GM23338 (cell line): ENCODE measurements around the gene RAB40C. TPM values are rescaled to one million over a fixed set of nuclear protein-coding genes. Genes with fewer than 3 reads are reported as not detected.

Experiments
- ATAC-seq: fragments of 200-7000 bp; cut with Tn5 transposase; 3 replicates; pipeline ENCODE4 v1.9.1; 2020
- DNase-seq: peaks from one replicate; pipeline ENCODE4 v3.0.0-alpha.2; 2015; ENCODE audit warnings: low spot score
- H2AFZ ChIP-seq: fragments of 200-600 bp; sonication (generic); 2 replicates; pipeline ENCODE4 v1.8.0; 2016; ENCODE audit warnings: antibody characterized with exemption, mild to moderate bottlenecking, moderate library complexity
- H3F3A ChIP-seq: fragments of 200-600 bp; sonication (generic); replicated peaks from 2 replicates; pipeline ENCODE4 v1.8.0; 2017; ENCODE audit warnings: antibody characterized with exemption, mixed run types, low read depth
- H3K27ac ChIP-seq: fragments of 200-600 bp; sonication (generic); 2 replicates; pipeline ENCODE4 v1.6.1; 2016; ENCODE audit warnings: low read depth
- H3K27me3 ChIP-seq: fragments of 200-600 bp; sonication (generic); 2 replicates; pipeline ENCODE4 v1.8.0; 2016; ENCODE audit warnings: mild to moderate bottlenecking, mixed run types, moderate library complexity; ENCODE audit not compliant: insufficient read depth
- H3K36me3 ChIP-seq: fragments of 200-600 bp; sonication (generic); 2 replicates; pipeline ENCODE4 v1.8.0; 2016; ENCODE audit warnings: mild to moderate bottlenecking; ENCODE audit not compliant: insufficient read depth
- H3K4me1 ChIP-seq: fragments of 200-600 bp; sonication (generic); 2 replicates; pipeline ENCODE4 v1.8.0; 2016; ENCODE audit warnings: mild to moderate bottlenecking, moderate library complexity; ENCODE audit not compliant: insufficient read depth
- H3K4me2 ChIP-seq: fragments of 200-600 bp; sonication (generic); 2 replicates; pipeline ENCODE4 v1.7.1; 2017; ENCODE audit warnings: mixed run types
- H3K4me3 ChIP-seq: fragments of 200-600 bp; sonication (generic); 2 replicates; pipeline ENCODE4 v1.6.1; 2016; ENCODE audit warnings: mixed run types
- H3K79me2 ChIP-seq: fragments of 200-600 bp; sonication (generic); replicated peaks from 2 replicates; pipeline ENCODE4 v1.8.0; 2017; ENCODE audit warnings: mild to moderate bottlenecking; ENCODE audit not compliant: insufficient read depth
- H3K9me2 ChIP-seq: fragments of 200-600 bp; sonication (generic); 2 replicates; pipeline ENCODE4 v1.8.0; 2017; ENCODE audit not compliant: insufficient read depth
- H4K20me1 ChIP-seq: fragments of 200-600 bp; sonication (generic); replicated peaks from 2 replicates; pipeline ENCODE4 v1.8.0; 2017; ENCODE audit warnings: mild to moderate bottlenecking; ENCODE audit not compliant: insufficient read depth
- H3K27ac Mint-ChIP-seq: 2 replicates; pipeline ENCODE4 v1.8.0; 2020; ENCODE audit warnings: inconsistent platforms, mild to moderate bottlenecking, moderate library complexity, mixed read lengths
- H3K27me3 Mint-ChIP-seq: 3 replicates; pipeline ENCODE4 v1.8.0; 2022; ENCODE audit warnings: low read depth, mild to moderate bottlenecking, moderate library complexity, mixed read lengths, inconsistent platforms; ENCODE audit not compliant: insufficient read depth, poor library complexity
- H3K36me3 Mint-ChIP-seq: 3 replicates; pipeline ENCODE4 v1.8.0; 2021; ENCODE audit warnings: low read depth, mild to moderate bottlenecking, inconsistent platforms, moderate library complexity, mixed read lengths
- H3K4me1 Mint-ChIP-seq: 3 replicates; pipeline ENCODE4 v1.8.0; 2020; ENCODE audit warnings: mild to moderate bottlenecking, inconsistent platforms, mixed read lengths
- H3K4me3 Mint-ChIP-seq: 3 replicates; pipeline ENCODE4 v1.8.0; 2021; ENCODE audit warnings: moderate library complexity, mild to moderate bottlenecking, inconsistent platforms, mixed read lengths
- H3K9me3 Mint-ChIP-seq: 3 replicates; pipeline ENCODE4 v1.8.0; 2020; ENCODE audit warnings: moderate library complexity, mild to moderate bottlenecking, inconsistent platforms, mixed read lengths
- CREB1 ChIP-seq: fragments of 250-450 bp; sonication (Bioruptor Pico); IDR thresholded peaks from 2 replicates; pipeline ENCODE4 v1.5.0; 2020; ENCODE audit warnings: low read depth, mild to moderate bottlenecking, moderate library complexity
- ETS1 ChIP-seq: IDR thresholded peaks from 2 replicates; pipeline ENCODE4 v1.6.1; 2016; ENCODE audit warnings: antibody characterized with exemption
- POLR2AphosphoS5 ChIP-seq: IDR thresholded peaks from 2 replicates; pipeline ENCODE4 v1.6.1; 2016; ENCODE audit warnings: antibody characterized with exemption, low read depth
- REST ChIP-seq: IDR thresholded peaks from one replicate; pipeline ENCODE4 v1.6.1; 2018; ENCODE audit warnings: antibody characterized with exemption; ENCODE audit not compliant: unreplicated experiment
- ZNF114 ChIP-seq: fragments of 250-450 bp; sonication (Bioruptor Pico); IDR thresholded peaks from 2 replicates; pipeline ENCODE4 v1.5.0; 2020; ENCODE audit warnings: mild to moderate bottlenecking, moderate library complexity
- polyA plus RNA-seq: library from polyadenylated mRNA; unstranded; fragments of >200 nt; fragmentation: Nextera tagmentation; extraction: Ambion mirVana; gene quantifications from 2 replicates; pipeline ENCODE4 v1.2.1, GENCODE V29; 2016
- total RNA-seq: library from RNA; depleted of rRNA; stranded (reverse); fragments of >200 nt; shearing (Covaris generic); gene quantifications from 2 replicates; pipeline ENCODE4 v1.2.3, GENCODE V29; 2014

The RAB40C gene
- total and polyA plus RNA-seq, 2 experiments from 2014 or later, result 11.2 to 24.6 TPM

- H3K36me3 Mint-ChIP-seq, result peaks cover 3% of the 10 kb centered on the region; the same call in 1 of the 3 replicates
- Histone ChIP-seq H2AFZ (no peak overlapping the region), H3K4me1 (no peaks in the 10 kb centered on the region; the same call in 1 of the 2 replicates), H3F3A (0 out of 2 replicates have a peak, but pooled peaks cover 3% of the 10 kb centered on the region), H3K9me2 (no peaks in the 10 kb centered on the region), H4K20me1 (no peaks in the 10 kb centered on the region; the same call in 1 of the 2 replicates), H3K4me3 (no peak overlapping the region), H3K27ac (peak overlapping the region; percentile 26; the same call in 1 of the 2 replicates), H3K27me3 (peaks cover 11% of the 10 kb centered on the region), H3K79me2 (no peaks in the 10 kb centered on the region), H3K4me2 (no peak overlapping the region), H3K36me3 (no peaks in the 10 kb centered on the region)
- H3K9me3 Mint-ChIP-seq, result no peaks in the 10 kb centered on the region
- no peak overlapping the region; the same call in 2 of the 3 replicates for H3K4me3 Mint-ChIP-seq
- DNase-seq (no peak), ATAC-seq (no peak)
- H3K4me1 Mint-ChIP-seq, result no peaks in the 10 kb centered on the region
- peaks cover 8% of the 10 kb centered on the region for H3K27me3 Mint-ChIP-seq
- H3K27ac Mint-ChIP-seq, result no peak overlapping the region
- TF ChIP-seq ETS1 (no peak), ZNF114 (CRISPR knock-in tag) (no peak)
Observed at GRCh38 chr16:554297-554621, 35.6 kb upstream of the RAB40C start.

GRCh38 chr16:554640-555365 is 35.1 kb upstream of the RAB40C start:
- Histone ChIP-seq H3K79me2 (no peaks in the 10 kb centered on the region), H3K4me1 (no peaks in the 10 kb centered on the region; the same call in 1 of the 2 replicates), H3K27ac (peak overlapping the region; percentile 26; the same call in 1 of the 2 replicates), H4K20me1 (no peaks in the 10 kb centered on the region; the same call in 1 of the 2 replicates), H3K4me2 (no peak overlapping the region), H3F3A (0 out of 2 replicates have a peak, but pooled peaks cover 3% of the 10 kb centered on the region), H2AFZ (no peak overlapping the region), H3K36me3 (no peaks in the 10 kb centered on the region), H3K4me3 (no peak overlapping the region), H3K9me2 (no peaks in the 10 kb centered on the region), H3K27me3 (peaks cover 17% of the 10 kb centered on the region)
- H3K9me3 Mint-ChIP-seq, result no peaks in the 10 kb centered on the region
- no peak for ATAC-seq
- no peaks in the 10 kb centered on the region for H3K4me1 Mint-ChIP-seq
- peaks cover 12% of the 10 kb centered on the region for H3K27me3 Mint-ChIP-seq
- H3K36me3 Mint-ChIP-seq, result peaks cover 3% of the 10 kb centered on the region; the same call in 1 of the 3 replicates
- H3K4me3 Mint-ChIP-seq, result no peak overlapping the region
- no peak for DNase-seq
- H3K27ac Mint-ChIP-seq, result no peak overlapping the region
- TF ChIP-seq ETS1 (no peak), ZNF114 (CRISPR knock-in tag) (no peak), REST (no peak), CREB1 (no peak), POLR2AphosphoS5 (no peak)
